ENCODE data around the gene DISP3. TPM values are rescaled to one million over a fixed set of nuclear protein-coding genes. Genes with fewer than 3 reads are reported as not detected.

DISP3 gene
- polyA plus RNA-seq, 1 experiment: 0.02 TPM

GRCh38 chr1:11461531-11462137 is 17.3 kb upstream of the DISP3 start:
- POLR2A ChIA-PET: no interaction called here
- TF ChIP-seq CTCF (IDR thresholded peaks at IDR 0.05; ENCODE audit: low read depth, low read length): no peak
- Histone ChIP-seq H3K9me3 (ENCODE audit: control insufficient read depth, insufficient read depth, low read length) (no peaks in the 10 kb centered on the region), H3K4me3 (ENCODE audit: low read depth, low read length) (no peak overlapping the region), H3K27me3 (ENCODE audit: control insufficient read depth, insufficient read depth, low read length) (no peaks in the 10 kb centered on the region), H3K27ac (ENCODE audit: low read depth, low read length) (no peak overlapping the region)
- CTCF ChIA-PET: no interaction called here
- no peak for DNase-seq (ENCODE audit: low read depth, low spot score)

- no peak for DNase-seq (ENCODE audit: low read depth, low spot score)
- no peaks in the 10 kb centered on the region for H3K27me3 ChIP-seq (ENCODE audit: control insufficient read depth, insufficient read depth, low read length)
- no peak overlapping the region for H3K27ac ChIP-seq (ENCODE audit: low read depth, low read length)
- H3K9me3 ChIP-seq (ENCODE audit: control insufficient read depth, insufficient read depth, low read length): no peaks in the 10 kb centered on the region
- no peak for TF ChIP-seq CTCF (IDR thresholded peaks at IDR 0.05; ENCODE audit: low read depth, low read length)
- CTCF ChIA-PET: no interaction called here
- POLR2A ChIA-PET: no interaction called here
- no peak overlapping the region for H3K4me3 ChIP-seq (ENCODE audit: low read depth, low read length)
These were observed 16.6 kb upstream of the DISP3 start for GRCh38 chr1:11462224-11462923.

- Histone ChIP-seq H3K4me3 (ENCODE audit: low read depth, low read length) (no peak overlapping the region), H3K27me3 (ENCODE audit: control insufficient read depth, insufficient read depth, low read length) (no peaks in the 10 kb centered on the region), H3K27ac (ENCODE audit: low read depth, low read length) (no peak overlapping the region), H3K9me3 (ENCODE audit: control insufficient read depth, insufficient read depth, low read length) (no peaks in the 10 kb centered on the region)
- ChIA-PET POLR2A (no interaction called here), CTCF (no interaction called here)
- TF ChIP-seq CTCF (IDR thresholded peaks at IDR 0.05; ENCODE audit: low read depth, low read length): no peak
- no peak for DNase-seq (ENCODE audit: low read depth, low spot score)
These were observed 15.8 kb upstream of the DISP3 start for GRCh38 chr1:11463177-11463576.

GRCh38 chr1:11465307-11465706 is 13.6 kb upstream of the DISP3 start:
- CTCF ChIA-PET: no interaction called here
- no peak for TF ChIP-seq CTCF (IDR thresholded peaks at IDR 0.05; ENCODE audit: low read depth, low read length)
- POLR2A ChIA-PET: no interaction called here
- Histone ChIP-seq H3K9me3 (ENCODE audit: control insufficient read depth, insufficient read depth, low read length) (no peaks in the 10 kb centered on the region), H3K4me3 (ENCODE audit: low read depth, low read length) (no peak overlapping the region), H3K27me3 (ENCODE audit: control insufficient read depth, insufficient read depth, low read length) (no peaks in the 10 kb centered on the region), H3K27ac (ENCODE audit: low read depth, low read length) (no peak overlapping the region)
- DNase-seq (ENCODE audit: low read depth, low spot score): no peak

- DNase-seq (ENCODE audit: low read depth, low spot score): no peak
- TF ChIP-seq CTCF (IDR thresholded peaks at IDR 0.05; ENCODE audit: low read depth, low read length): no peak
- POLR2A ChIA-PET: no interaction called here
- H3K27ac ChIP-seq (ENCODE audit: low read depth, low read length): no peak overlapping the region
- H3K27me3 ChIP-seq (ENCODE audit: control insufficient read depth, insufficient read depth, low read length): no peaks in the 10 kb centered on the region
- no peak overlapping the region for H3K4me3 ChIP-seq (ENCODE audit: low read depth, low read length)
- CTCF ChIA-PET: no interaction called here
- no peaks in the 10 kb centered on the region for H3K9me3 ChIP-seq (ENCODE audit: control insufficient read depth, insufficient read depth, low read length)
These were observed 12.5 kb upstream of the DISP3 start for GRCh38 chr1:11466416-11466815.

Data from AG04450 (cell line).